Testis (tissue), 2 donors: Measurements from ENCODE around the gene BCAS3.
"Not testable (repeated sequence)": the region's sequence is repeated elsewhere in the genome, so short reads cannot be mapped to it uniquely, and the experiment has no call there.

Experiments
- POLR2A ChIP-seq: fragments of 450-650 bp; IDR thresholded peaks from one replicate; pipeline ENCODE4 v1.6.1; 2017; ENCODE audit warnings: antibody characterized with exemption, mild to moderate bottlenecking, moderate library complexity
- TF ChIP-seq, protein P1 (sequence below), 3 experiments: fragments of 450-650 bp in 2 of 3; fragments of 200-600 bp in 1 of 3; sonication (generic) in 1 of 3; IDR thresholded peaks; one replicate each; pipeline ENCODE4 v1.5.1; 2016 to 2019; ENCODE audit warnings: antibody characterized with exemption in 3 of 3, mild to moderate bottlenecking in 2 of 3, moderate library complexity in 1 of 3

DNA sequence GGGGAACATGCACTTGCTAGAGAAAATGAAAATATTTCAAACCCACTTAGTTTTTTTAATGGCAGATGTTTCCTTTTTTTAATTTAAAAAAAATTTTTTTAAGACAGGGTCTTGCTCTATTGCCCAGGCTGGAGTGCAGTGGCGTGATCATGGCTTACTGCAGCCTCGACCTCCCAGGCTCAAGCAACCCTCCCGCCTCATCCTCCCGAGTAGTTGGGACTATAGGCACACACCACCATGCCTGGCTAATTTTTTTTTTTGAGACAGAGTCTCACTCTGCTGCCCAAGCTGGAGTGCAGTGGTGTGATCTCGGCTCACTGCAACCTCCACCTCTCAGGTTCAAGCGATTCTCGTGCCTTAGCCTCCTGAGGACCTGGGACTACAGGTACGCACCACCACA is 469.2 kb downstream of the BCAS3 start:
- TF ChIP-seq, protein P1, sequence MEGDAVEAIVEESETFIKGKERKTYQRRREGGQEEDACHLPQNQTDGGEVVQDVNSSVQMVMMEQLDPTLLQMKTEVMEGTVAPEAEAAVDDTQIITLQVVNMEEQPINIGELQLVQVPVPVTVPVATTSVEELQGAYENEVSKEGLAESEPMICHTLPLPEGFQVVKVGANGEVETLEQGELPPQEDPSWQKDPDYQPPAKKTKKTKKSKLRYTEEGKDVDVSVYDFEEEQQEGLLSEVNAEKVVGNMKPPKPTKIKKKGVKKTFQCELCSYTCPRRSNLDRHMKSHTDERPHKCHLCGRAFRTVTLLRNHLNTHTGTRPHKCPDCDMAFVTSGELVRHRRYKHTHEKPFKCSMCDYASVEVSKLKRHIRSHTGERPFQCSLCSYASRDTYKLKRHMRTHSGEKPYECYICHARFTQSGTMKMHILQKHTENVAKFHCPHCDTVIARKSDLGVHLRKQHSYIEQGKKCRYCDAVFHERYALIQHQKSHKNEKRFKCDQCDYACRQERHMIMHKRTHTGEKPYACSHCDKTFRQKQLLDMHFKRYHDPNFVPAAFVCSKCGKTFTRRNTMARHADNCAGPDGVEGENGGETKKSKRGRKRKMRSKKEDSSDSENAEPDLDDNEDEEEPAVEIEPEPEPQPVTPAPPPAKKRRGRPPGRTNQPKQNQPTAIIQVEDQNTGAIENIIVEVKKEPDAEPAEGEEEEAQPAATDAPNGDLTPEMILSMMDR (IDR thresholded peaks at IDR 0.05) = not testable (repeated sequence)
- TF ChIP-seq POLR2A = not testable (repeated sequence)
